SK-N-SH (cell line): ENCODE data around the gene DPF1. TPM values are rescaled to one million over a fixed set of nuclear protein-coding genes. Genes with fewer than 3 reads are reported as not detected.

ENCODE experiments used
- CTCF ChIA-PET: fragments of 300-600, 350-600 bp; formaldehyde crosslinking; extraction: SDS; loops from one replicate; lab custom pipeline; 2021; lab: Yijun Ruan, JAX
- POLR2A ChIA-PET: fragments of 350-600 bp; sonication (Branson Sonifier 250); formaldehyde crosslinking; extraction: SDS; loops from one replicate; lab custom pipeline; 2020; ENCODE audit warnings: antibody characterized with exemption, inconsistent platforms; lab: Yijun Ruan, JAX
- DNase-seq: peaks from one replicate; pipeline ENCODE4 v3.0.0; 2012
- H2AFZ ChIP-seq: fragments of 200-600 bp; sonication (generic); 2 replicates; pipeline ENCODE4 v1.8.1; 2016; ENCODE audit warnings: antibody characterized with exemption, mild to moderate bottlenecking, low read depth
- H3F3A ChIP-seq: fragments of 200-600 bp; sonication (generic); replicated peaks from 2 replicates; pipeline ENCODE3; 2016; ENCODE audit warnings: antibody characterized with exemption, mild to moderate bottlenecking; ENCODE audit not compliant: insufficient read depth
- H3K27ac ChIP-seq, 2 experiments: fragments of 200-500 bp in 1 of 2; fragments of 200-600 bp in 1 of 2; sonication (Bioruptor generic) in 1 of 2; sonication (generic), shearing (Covaris generic) in 1 of 2; 2 replicates each; pipeline versions ENCODE4 v1.5.1 to v1.6.1; 2014 to 2016; ENCODE audit warnings: low read depth in 2 of 2, inconsistent platforms in 1 of 2, low read length in 1 of 2, mild to moderate bottlenecking in 1 of 2, mixed read lengths in 1 of 2
- H3K27me3 ChIP-seq: fragments of 200-600 bp; sonication (generic), shearing (Covaris generic); 2 replicates; pipeline ENCODE4 v1.6.1; 2016; ENCODE audit warnings: mixed run types; ENCODE audit not compliant: insufficient read depth
- H3K36me3 ChIP-seq, 2 experiments: fragments of 200-500 bp in 1 of 2; fragments of 200-600 bp in 1 of 2; sonication (Bioruptor generic) in 1 of 2; sonication (generic) in 1 of 2; replicated peaks in 1 of 2; 2 replicates each; pipeline versions ENCODE3 to v1.5.1; 2014 to 2016; ENCODE audit warnings: low read length in 1 of 2, mild to moderate bottlenecking in 1 of 2; ENCODE audit not compliant: insufficient read depth in 2 of 2, control insufficient read depth in 1 of 2
- H3K4me1 ChIP-seq, 2 experiments: fragments of 200-500 bp in 1 of 2; fragments of 200-600 bp in 1 of 2; sonication (Bioruptor generic) in 1 of 2; sonication (generic), shearing (Covaris generic) in 1 of 2; 2 replicates each; pipeline versions ENCODE4 v1.5.1 to v1.6.1; 2014 to 2016; ENCODE audit warnings: low read depth in 1 of 2, low read length in 1 of 2, mixed run types in 1 of 2; ENCODE audit not compliant: insufficient read depth in 2 of 2, control insufficient read depth in 1 of 2
- H3K4me2 ChIP-seq: fragments of 200-600 bp; sonication (generic), shearing (Covaris generic); 2 replicates; pipeline ENCODE4 v1.6.1; 2017; ENCODE audit warnings: mixed run types
- H3K4me3 ChIP-seq, 2 experiments: fragments of 200-500 bp in 1 of 2; fragments of 200-600 bp in 1 of 2; sonication (Bioruptor generic) in 1 of 2; sonication (generic), shearing (Covaris generic) in 1 of 2; 2 replicates each; pipeline versions ENCODE4 v1.5.1 to v1.8.1; 2014 to 2016; ENCODE audit warnings: low read depth in 2 of 2, inconsistent platforms in 1 of 2, low read length in 1 of 2, mild to moderate bottlenecking in 1 of 2, mixed read lengths in 1 of 2, moderate library complexity in 1 of 2
- H3K79me2 ChIP-seq: fragments of 200-600 bp; sonication (generic); 2 replicates; pipeline ENCODE4 v1.8.1; 2017; ENCODE audit warnings: mild to moderate bottlenecking; ENCODE audit not compliant: insufficient read depth
- H3K9ac ChIP-seq: fragments of 200-600 bp; sonication (generic); 2 replicates; pipeline ENCODE4 v1.6.1; 2017; ENCODE audit warnings: mixed run types
- H3K9me2 ChIP-seq: fragments of 200-600 bp; sonication (generic); 2 replicates; pipeline ENCODE4 v1.6.1; 2017; ENCODE audit warnings: mixed run types
- H3K9me3 ChIP-seq: fragments of 200-600 bp; sonication (generic); 2 replicates; pipeline ENCODE4 v1.6.1; 2017; ENCODE audit warnings: mixed run types, mild to moderate bottlenecking, moderate library complexity
- H4K20me1 ChIP-seq: fragments of 200-600 bp; sonication (generic); 2 replicates; pipeline ENCODE4 v1.6.1; 2017; ENCODE audit warnings: mild to moderate bottlenecking, mixed run types; ENCODE audit not compliant: insufficient read depth
- ELF1 ChIP-seq: IDR thresholded peaks from 2 replicates; pipeline ENCODE4 v1.4.0; 2012
- FOXM1 ChIP-seq: IDR thresholded peaks from 2 replicates; pipeline ENCODE4 v1.4.0; 2012; ENCODE audit warnings: low read depth, mild to moderate bottlenecking
- GABPA ChIP-seq: IDR thresholded peaks from 2 replicates; pipeline ENCODE4 v1.4.0; 2012; ENCODE audit warnings: low read depth, mild to moderate bottlenecking
- GATA2 ChIP-seq: sonication (generic); formaldehyde crosslinking; IDR thresholded peaks from 2 replicates; pipeline ENCODE4 v1.5.0; 2020; ENCODE audit warnings: mild to moderate bottlenecking, missing genetic modification reagents
- JUND ChIP-seq: IDR thresholded peaks from 2 replicates; pipeline ENCODE4 v1.4.0; 2012
- MAX ChIP-seq: IDR thresholded peaks from 2 replicates; pipeline ENCODE4 v1.4.0; 2012; ENCODE audit warnings: low read depth
- MEF2A ChIP-seq: IDR thresholded peaks from 2 replicates; pipeline ENCODE4 v1.4.0; 2012; ENCODE audit warnings: low read depth, borderline replicate concordance
- NRF1 ChIP-seq: IDR thresholded peaks from 2 replicates; pipeline ENCODE4 v1.6.1; 2012; ENCODE audit warnings: low read depth, mild to moderate bottlenecking, low read length
- POLR2AphosphoS5 ChIP-seq: IDR thresholded peaks from 2 replicates; pipeline ENCODE4 v1.6.1; 2012; ENCODE audit warnings: low read depth, low read length
- RAD21 ChIP-seq: IDR thresholded peaks from 2 replicates; pipeline ENCODE4 v1.6.1; 2012; ENCODE audit warnings: mild to moderate bottlenecking, low read length
- RCOR1 ChIP-seq: fragments of 150-350 bp; IDR thresholded peaks from 2 replicates; pipeline ENCODE4 v1.6.1; 2017; ENCODE audit warnings: antibody characterized with exemption, low read length
- REST ChIP-seq: IDR thresholded peaks from 2 replicates; pipeline ENCODE4 v1.6.1; 2012; ENCODE audit warnings: mild to moderate bottlenecking, low read depth, low read length, moderate library complexity
- RXRA ChIP-seq: IDR thresholded peaks from 2 replicates; pipeline ENCODE4 v1.4.0; 2012; ENCODE audit warnings: low read depth, mild to moderate bottlenecking, borderline replicate concordance
- SMC3 ChIP-seq: IDR thresholded peaks from 2 replicates; pipeline ENCODE4 v1.6.1; 2012; ENCODE audit warnings: low read depth, low read length, improper control_type of control experiment
- TCF12 ChIP-seq: IDR thresholded peaks from 2 replicates; pipeline ENCODE4 v1.4.0; 2012
- TEAD4 ChIP-seq: IDR thresholded peaks from 2 replicates; pipeline ENCODE4 v1.4.0; 2012; ENCODE audit warnings: mild to moderate bottlenecking, borderline replicate concordance; ENCODE audit not compliant: insufficient read depth
- USF1 ChIP-seq: IDR thresholded peaks from 2 replicates; pipeline ENCODE4 v1.4.0; 2012; ENCODE audit warnings: low read depth, borderline replicate concordance
- YY1 ChIP-seq: IDR thresholded peaks from 2 replicates; pipeline ENCODE4 v1.4.0; 2012; ENCODE audit warnings: low read depth, mild to moderate bottlenecking
- WGBS: methylation state at CpG from one replicate; pipeline ENCODE4 v1.1.6; 2017; ENCODE audit warnings: low lambda C conversion rate; 5-methylcytosine and 5-hydroxymethylcytosine counted together
- polyA plus RNA-seq, 3 experiments: library from polyadenylated mRNA; depleted of rRNA; stranded (reverse); fragments of >200 nt; gene quantifications; 2 replicates each; pipeline ENCODE4 v1.2.3, GENCODE V29; 2012
- TF ChIP-seq, protein P1 (sequence below): IDR thresholded peaks from 2 replicates; pipeline ENCODE4 v1.4.0; 2012; ENCODE audit warnings: low read depth, borderline replicate concordance
- TF ChIP-seq, protein P2 (sequence below): IDR thresholded peaks from 2 replicates; pipeline ENCODE4; 2012

Gene DPF1
- polyA plus RNA-seq, 1 of the 3 experiments (the other 2 are of a cell fraction), result 4.8 TPM

- Histone ChIP-seq H3K27me3 (no peaks in the 10 kb centered on the region), H3K36me3 (peaks cover 4 to 28% of the 10 kb centered on the region in 2 experiments), H3K79me2 (no peaks in the 10 kb centered on the region), H3K27ac (no peak overlapping the region), H3K9me3 (no peaks in the 10 kb centered on the region), H3K4me2 (no peak overlapping the region), H3K4me3 (no peak overlapping the region), H3F3A (peaks cover 5% of the 10 kb centered on the region), H3K9me2 (no peaks in the 10 kb centered on the region), H3K4me1 (peaks cover 0 to 7% of the 10 kb centered on the region in 2 experiments; a peak in 1 of 4 replicates), H3K9ac (no peak overlapping the region), H4K20me1 (no peaks in the 10 kb centered on the region), H2AFZ (no peak overlapping the region)
- ChIA-PET POLR2A (no interaction called here), CTCF (interaction anchor here (1.9 kb wide), 1 partner anchor 63 kb away, joined by 8 read pairs; no protein-coding TSS in a partner anchor)
- WGBS, result 94% methylated on average over 8 of the region's 8 CpGs
- DNase-seq, result no peak
- TF ChIP-seq TCF12, result no peak
- no peak for TF ChIP-seq JUND
- no peak for TF ChIP-seq SMC3
- TF ChIP-seq YY1, result no peak
- TF ChIP-seq RCOR1, result no peak
- no peak for TF ChIP-seq MAX
- TF ChIP-seq GABPA, result no peak
- no peak for TF ChIP-seq NRF1
- TF ChIP-seq RXRA, result no peak
- TF ChIP-seq ELF1, result no peak
- TF ChIP-seq MEF2A, result no peak
- TF ChIP-seq, protein P1, sequence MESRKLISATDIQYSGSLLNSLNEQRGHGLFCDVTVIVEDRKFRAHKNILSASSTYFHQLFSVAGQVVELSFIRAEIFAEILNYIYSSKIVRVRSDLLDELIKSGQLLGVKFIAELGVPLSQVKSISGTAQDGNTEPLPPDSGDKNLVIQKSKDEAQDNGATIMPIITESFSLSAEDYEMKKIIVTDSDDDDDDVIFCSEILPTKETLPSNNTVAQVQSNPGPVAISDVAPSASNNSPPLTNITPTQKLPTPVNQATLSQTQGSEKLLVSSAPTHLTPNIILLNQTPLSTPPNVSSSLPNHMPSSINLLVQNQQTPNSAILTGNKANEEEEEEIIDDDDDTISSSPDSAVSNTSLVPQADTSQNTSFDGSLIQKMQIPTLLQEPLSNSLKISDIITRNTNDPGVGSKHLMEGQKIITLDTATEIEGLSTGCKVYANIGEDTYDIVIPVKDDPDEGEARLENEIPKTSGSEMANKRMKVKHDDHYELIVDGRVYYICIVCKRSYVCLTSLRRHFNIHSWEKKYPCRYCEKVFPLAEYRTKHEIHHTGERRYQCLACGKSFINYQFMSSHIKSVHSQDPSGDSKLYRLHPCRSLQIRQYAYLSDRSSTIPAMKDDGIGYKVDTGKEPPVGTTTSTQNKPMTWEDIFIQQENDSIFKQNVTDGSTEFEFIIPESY, result no peak
- TF ChIP-seq FOXM1, result no peak
- no peak for TF ChIP-seq USF1
- no peak for TF ChIP-seq REST
- no peak for TF ChIP-seq TEAD4
- no peak for TF ChIP-seq RAD21
- TF ChIP-seq GATA2 (CRISPR knock-in tag), result no peak
- TF ChIP-seq, protein P2, sequence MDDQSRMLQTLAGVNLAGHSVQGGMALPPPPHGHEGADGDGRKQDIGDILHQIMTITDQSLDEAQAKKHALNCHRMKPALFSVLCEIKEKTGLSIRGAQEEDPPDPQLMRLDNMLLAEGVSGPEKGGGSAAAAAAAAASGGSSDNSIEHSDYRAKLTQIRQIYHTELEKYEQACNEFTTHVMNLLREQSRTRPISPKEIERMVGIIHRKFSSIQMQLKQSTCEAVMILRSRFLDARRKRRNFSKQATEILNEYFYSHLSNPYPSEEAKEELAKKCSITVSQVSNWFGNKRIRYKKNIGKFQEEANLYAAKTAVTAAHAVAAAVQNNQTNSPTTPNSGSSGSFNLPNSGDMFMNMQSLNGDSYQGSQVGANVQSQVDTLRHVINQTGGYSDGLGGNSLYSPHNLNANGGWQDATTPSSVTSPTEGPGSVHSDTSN, result no peak
- no peak for TF ChIP-seq POLR2AphosphoS5
Observed at GRCh38 chr19:38204728-38205127, 19.3 kb downstream of the DPF1 start.
